GM18502 (cell line): Measurements from ENCODE around the gene PRKRA.
A peak's percentile ranks its signal among the peaks of the same experiment; 100 is the strongest.
"Not testable (repeated sequence)": the region's sequence is repeated elsewhere in the genome, so short reads cannot be mapped to it uniquely, and the experiment has no call there.

Experiments
- ATAC-seq: cut with Tn5 transposase; IDR thresholded peaks from one replicate; pipeline ENCODE4 v1.9.1; 2021; ENCODE audit warnings: mild to moderate bottlenecking; ENCODE audit not compliant: unreplicated experiment, poor library complexity

Gene PRKRA

GRCh38 chr2:178469219-178469849 lies 18.4 kb upstream of the PRKRA start:
- no peak for ATAC-seq

GRCh38 chr2:178457390-178457886 lies 6.5 kb upstream of the PRKRA start:
- no peak for ATAC-seq

DNA sequence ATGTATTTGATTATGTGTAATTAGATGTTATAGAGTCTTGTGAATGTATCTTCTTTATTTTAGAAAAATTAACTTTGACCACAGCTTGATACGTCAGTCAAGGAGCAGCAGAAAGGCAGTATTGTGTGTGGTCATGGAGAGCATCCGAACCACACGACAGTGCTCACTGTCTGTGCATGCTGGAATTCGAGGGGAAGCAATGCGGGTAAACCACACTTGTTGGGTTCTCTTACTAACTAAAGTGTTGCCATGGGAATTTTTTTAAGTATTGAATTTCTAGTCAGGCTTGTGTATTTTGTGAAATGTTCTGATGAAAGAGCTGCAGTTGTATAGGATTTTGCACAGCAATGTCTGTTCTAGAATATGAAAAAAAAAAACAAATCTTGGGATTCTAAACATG lies 5.0 kb upstream of the PRKRA start:
- no peak for ATAC-seq

DNA sequence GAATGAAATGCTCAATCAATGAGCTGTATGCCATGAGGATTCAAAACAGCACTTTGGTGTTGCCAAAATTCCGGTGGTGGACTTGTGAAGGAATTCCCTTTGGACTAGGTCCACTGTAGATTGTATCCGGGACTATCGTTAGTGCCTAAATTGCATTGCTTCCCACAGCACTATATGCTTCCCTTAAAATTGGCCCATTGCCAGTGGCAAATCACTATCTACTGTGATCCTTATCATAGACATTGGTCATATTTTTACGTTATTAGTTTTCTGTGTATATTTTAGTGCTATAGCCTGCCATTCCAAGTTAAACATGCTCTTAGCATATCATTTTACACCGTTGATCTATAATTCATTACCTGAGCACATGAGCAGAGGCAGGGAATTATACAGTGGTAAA lies 1.9 kb upstream of the PRKRA start:
- no peak for ATAC-seq

- ATAC-seq, result no peak
Measured at GRCh38 chr2:178452334-178452733, 1.4 kb upstream of the PRKRA start.

GRCh38 chr2:178450524-178450773 lies 526 bp downstream of the PRKRA start:
- ATAC-seq, result peak; percentile 53

DNA sequence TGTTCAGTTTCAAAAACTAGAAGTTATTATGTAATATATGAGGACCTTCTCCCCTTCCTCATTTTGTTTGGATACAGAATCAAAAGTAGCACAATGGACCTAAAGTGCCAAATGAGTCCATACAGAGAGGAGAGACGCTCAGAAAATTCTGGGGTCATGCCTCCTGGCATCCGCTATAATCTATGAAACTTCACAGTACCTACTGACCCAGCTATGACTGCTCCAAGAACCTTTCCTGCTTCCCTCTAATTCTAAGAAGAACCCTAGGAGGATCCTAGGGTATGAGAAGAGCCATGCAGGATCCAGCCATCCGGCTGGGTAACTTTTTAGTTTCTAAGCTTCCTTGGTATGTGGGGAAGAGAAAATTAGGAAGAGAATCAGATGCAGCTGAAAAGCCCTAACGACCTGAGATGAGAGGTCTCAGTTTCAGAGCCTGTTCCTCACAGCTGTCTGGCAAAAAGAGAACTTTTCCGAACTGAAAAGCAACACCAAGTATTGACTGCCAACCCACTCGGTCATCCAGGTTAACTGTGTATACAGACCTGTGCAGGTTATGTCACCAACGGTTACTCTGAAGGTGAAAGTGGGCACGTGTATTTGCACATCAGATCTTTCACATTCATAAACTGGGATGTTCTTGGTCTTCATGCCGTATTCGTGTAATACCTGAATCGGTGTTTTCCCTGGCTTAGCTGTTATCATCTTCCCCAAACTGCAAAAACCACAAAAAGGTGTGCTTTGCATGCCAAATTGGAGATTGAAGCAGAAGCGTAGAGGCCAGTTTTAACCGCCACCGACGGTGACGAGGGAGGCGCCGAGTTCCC lies 1.1 kb downstream of the PRKRA start:
- peak; percentile 9 for ATAC-seq

DNA sequence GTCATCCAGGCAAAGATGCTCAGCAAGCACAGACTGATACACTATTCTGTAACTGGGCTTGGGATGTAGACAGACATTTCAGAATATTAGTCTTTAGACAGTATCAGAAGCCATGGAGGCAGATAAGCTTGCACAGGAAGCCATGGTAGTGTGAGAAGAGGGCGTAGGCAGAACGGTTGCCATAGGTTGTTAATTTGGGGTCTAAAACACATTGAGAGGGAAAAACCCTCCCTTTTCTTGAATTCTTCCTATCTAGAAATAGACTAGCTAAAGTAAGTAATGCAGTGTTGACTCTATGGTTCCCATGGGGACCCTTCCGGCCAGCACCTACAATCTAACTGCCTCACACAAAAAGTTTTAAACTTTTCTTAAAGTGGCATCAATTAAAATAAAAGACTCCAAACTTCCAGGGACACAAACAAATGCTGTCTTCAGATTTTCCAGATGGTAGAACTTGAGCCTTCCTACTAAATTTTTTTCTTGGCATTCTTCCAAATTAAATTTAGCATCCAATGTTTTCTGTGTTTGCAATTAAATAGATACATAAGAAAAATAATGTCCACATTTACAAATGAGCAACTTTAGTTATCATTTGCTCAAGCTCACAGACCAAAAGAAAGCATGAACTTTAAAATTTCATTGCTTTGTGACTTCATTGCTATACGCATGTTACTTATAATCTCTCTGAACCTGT lies 1.9 kb downstream of the PRKRA start:
- ATAC-seq, result no peak

DNA sequence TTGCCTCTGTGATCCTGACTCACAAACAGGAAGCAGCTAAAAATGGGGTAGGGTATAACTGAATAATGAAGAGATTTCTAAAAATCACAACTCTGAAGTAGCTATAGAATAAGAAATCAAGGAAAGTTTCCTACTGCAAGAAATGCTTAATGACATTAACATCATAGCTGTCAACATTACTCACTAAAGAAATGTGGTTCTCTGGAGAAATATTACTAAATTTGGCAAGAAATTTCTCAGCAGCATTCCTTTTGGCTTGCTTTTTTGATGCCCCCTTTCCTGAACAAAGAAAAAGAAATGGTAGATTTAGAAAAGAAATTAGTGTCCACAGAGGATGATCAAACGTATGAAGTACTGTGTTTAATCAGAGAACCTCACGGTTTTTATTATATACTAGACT lies 9.5 kb downstream of the PRKRA start:
- no peak for ATAC-seq

DNA sequence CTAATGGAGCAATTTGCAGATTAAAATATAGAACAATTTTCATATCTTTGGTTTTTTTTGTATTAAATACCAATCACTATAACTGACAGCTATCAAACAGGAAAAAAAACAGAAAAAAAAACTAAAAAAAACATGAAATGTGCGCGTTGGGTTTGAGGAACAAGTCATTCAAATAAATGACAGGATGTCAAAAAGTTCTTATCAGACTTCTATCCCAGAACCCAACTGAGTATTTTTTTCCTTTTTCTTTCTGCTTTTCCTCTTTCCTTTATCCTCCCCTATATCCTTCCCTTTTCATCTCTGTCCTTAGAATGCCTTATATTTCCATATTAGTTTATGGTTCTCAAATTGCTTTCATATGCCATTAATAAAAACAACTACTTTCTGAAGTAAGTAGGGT lies 14.3 kb downstream of the PRKRA start:
- no peak for ATAC-seq

DNA sequence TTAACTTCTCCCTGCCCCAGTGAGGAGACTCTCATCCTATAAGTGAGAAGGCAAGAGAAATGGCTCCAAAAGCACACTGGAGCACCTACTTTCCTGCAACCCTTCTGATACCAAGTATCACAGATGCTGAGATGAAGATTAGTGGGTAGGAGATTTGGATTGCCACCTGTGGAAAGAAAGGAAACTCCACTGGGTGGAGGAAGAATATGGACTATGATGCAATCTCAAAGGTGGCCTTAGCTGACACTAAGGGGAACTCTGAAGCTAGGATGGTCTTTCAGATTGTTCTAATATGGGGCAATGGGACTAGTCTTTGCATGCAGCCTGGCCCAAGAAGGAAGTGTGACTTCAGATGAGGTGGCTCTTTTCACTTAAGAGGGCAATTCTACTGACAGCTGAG lies 21.6 kb downstream of the PRKRA start:
- no peak for ATAC-seq

GRCh38 chr2:178428396-178428806 lies 22.6 kb downstream of the PRKRA start:
- no peak for ATAC-seq

- ATAC-seq, result no peak
Measured at GRCh38 chr2:178427458-178427857, 23.5 kb downstream of the PRKRA start.

GRCh38 chr2:178426388-178426787 lies 24.6 kb downstream of the PRKRA start:
- ATAC-seq, result no peak

- ATAC-seq, result no peak
Measured at GRCh38 chr2:178425255-178425827, 25.6 kb downstream of the PRKRA start.

DNA sequence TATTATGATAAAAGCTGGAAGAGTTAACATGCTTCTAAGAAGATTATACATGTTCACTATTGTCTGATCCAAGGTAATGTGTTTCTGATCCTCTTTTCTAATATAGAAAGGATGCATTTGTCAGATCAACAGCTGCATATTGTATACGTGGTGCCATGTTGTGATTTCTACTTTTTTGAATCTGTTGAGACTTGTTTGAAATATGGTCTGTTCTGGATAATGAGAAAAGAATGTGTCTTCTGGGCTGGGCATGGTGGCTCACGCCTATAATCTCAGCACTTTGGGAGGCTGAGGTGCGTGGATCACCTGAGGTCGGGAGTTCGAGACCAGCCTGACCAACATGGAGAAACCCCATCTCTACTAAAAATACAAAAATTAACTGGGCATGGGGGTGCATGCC lies 27.2 kb downstream of the PRKRA start:
- not testable (repeated sequence) for ATAC-seq

- ATAC-seq, result no peak
Measured at GRCh38 chr2:178422097-178422496, 28.9 kb downstream of the PRKRA start.

GRCh38 chr2:178420463-178420999 lies 30.4 kb downstream of the PRKRA start:
- ATAC-seq, result no peak

DNA sequence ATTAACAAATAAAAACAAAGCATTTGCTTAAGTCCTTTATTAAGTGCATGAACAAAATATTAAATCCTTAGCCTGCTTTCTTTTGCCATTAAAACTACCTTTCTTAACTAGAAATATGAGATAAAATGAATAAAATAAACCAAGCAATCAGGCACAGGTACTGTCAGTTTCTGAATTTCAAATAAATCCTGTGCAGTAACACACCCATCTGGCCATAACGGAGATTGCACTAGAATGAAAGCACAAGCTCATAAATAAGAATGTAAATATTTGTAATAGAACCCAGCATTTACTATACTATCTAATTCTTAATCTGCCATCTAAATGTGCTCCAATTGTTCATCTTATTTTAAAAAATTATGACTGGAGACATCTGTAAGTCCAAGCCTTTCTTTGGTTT lies 31.9 kb downstream of the PRKRA start:
- ATAC-seq, result no peak

GRCh38 chr2:178418426-178418825 lies 32.5 kb downstream of the PRKRA start:
- ATAC-seq, result no peak

- ATAC-seq, result no peak
Measured at GRCh38 chr2:178417916-178418315, 33.1 kb downstream of the PRKRA start.
